CD14-positive monocyte (primary cell): ENCODE results near the gene TAF11L5. TPM values are rescaled to one million over a fixed set of nuclear protein-coding genes. Genes with fewer than 3 reads are reported as not detected.
A peak's percentile ranks its signal among the peaks of the same experiment; 100 is the strongest.
"Not testable (repeated sequence)": the region's sequence is repeated elsewhere in the genome, so short reads cannot be mapped to it uniquely, and the experiment has no call there.

Experiments
- DNase-seq, 3 donors: peaks; one replicate each; pipeline ENCODE4 v3.0.0-alpha.2; 2011 to 2022
- H2AFZ ChIP-seq: 2 replicates; pipeline ENCODE4 v1.6.0; 2012; ENCODE audit warnings: mild to moderate bottlenecking, low read depth, low read length, inconsistent platforms; ENCODE audit not compliant: insufficient read depth, poor library complexity, severe bottlenecking
- H3K27ac ChIP-seq, 2 donors: 1 replicate in 1 of 2; 2 replicates in 1 of 2; pipeline ENCODE4 v1.5.1; 2012 to 2013; ENCODE audit warnings: low read length in 2 of 2, control low read depth in 1 of 2, inconsistent platforms in 1 of 2, low read depth in 1 of 2, mild to moderate bottlenecking in 1 of 2
- H3K27me3 ChIP-seq, 2 donors: one replicate each; pipeline versions ENCODE4 v1.6.0 to v1.6.1; 2011 to 2013; ENCODE audit warnings: low read length in 2 of 2; ENCODE audit not compliant: control insufficient read depth in 2 of 2, insufficient read depth in 2 of 2
- H3K36me3 ChIP-seq, 2 donors: replicated peaks in 1 of 2; 1 replicate in 1 of 2; 2 replicates in 1 of 2; pipeline versions ENCODE4 v1.5.1 to v1.6.1; 2012 to 2013; ENCODE audit warnings: low read length in 2 of 2, control low read depth in 1 of 2, inconsistent platforms in 1 of 2, mild to moderate bottlenecking in 1 of 2; ENCODE audit not compliant: insufficient read depth in 2 of 2, control insufficient read depth in 1 of 2
- H3K4me1 ChIP-seq, 2 donors: 1 replicate in 1 of 2; 2 replicates in 1 of 2; pipeline versions ENCODE4 v1.5.1 to v1.6.1; 2012 to 2013; ENCODE audit warnings: low read length in 2 of 2, control low read depth in 1 of 2, inconsistent platforms in 1 of 2, mild to moderate bottlenecking in 1 of 2, moderate library complexity in 1 of 2; ENCODE audit not compliant: insufficient read depth in 2 of 2, control insufficient read depth in 1 of 2
- H3K4me2 ChIP-seq: replicated peaks from 2 replicates; pipeline ENCODE3; 2012; ENCODE audit warnings: low read length, moderate library complexity, mild to moderate bottlenecking; ENCODE audit not compliant: poor library complexity, severe bottlenecking; ENCODE audit errors: extremely low read depth
- H3K4me3 ChIP-seq, 3 experiments: fragments of 200-600 bp in 1 of 3; sonication (generic) in 1 of 3; replicated peaks in 1 of 3; 1 replicate in 2 of 3; 2 replicates in 1 of 3; pipeline ENCODE4 v1.5.1; 2011 to 2013; ENCODE audit warnings: low read length in 3 of 3, mild to moderate bottlenecking in 3 of 3, control low read depth in 2 of 3, low read depth in 2 of 3, inconsistent platforms in 1 of 3, moderate library complexity in 1 of 3
- H3K79me2 ChIP-seq: 2 replicates; pipeline ENCODE4 v1.6.0; 2012; ENCODE audit warnings: mild to moderate bottlenecking, control low read depth, inconsistent platforms, low read length, moderate library complexity; ENCODE audit not compliant: insufficient read depth
- H3K9ac ChIP-seq: 2 replicates; pipeline ENCODE4 v1.6.0; 2017; ENCODE audit warnings: low read length, mild to moderate bottlenecking; ENCODE audit not compliant: insufficient read depth, poor library complexity, severe bottlenecking
- H3K9me3 ChIP-seq, 2 donors: replicated peaks in 1 of 2; 1 replicate in 1 of 2; 2 replicates in 1 of 2; pipeline versions ENCODE4 v1.5.1 to v1.6.1; 2012 to 2013; ENCODE audit warnings: low read length in 2 of 2, control low read depth in 1 of 2; ENCODE audit not compliant: control insufficient read depth in 1 of 2, insufficient read depth in 1 of 2
- H4K20me1 ChIP-seq: 2 replicates; pipeline ENCODE4 v1.6.0; 2012; ENCODE audit warnings: mild to moderate bottlenecking, low read length, control low read depth, moderate library complexity; ENCODE audit not compliant: insufficient read depth
- H3K27ac Mint-ChIP-seq, 7 donors: one replicate each; pipeline ENCODE4 v1.8.0; 2020; ENCODE audit warnings: mild to moderate bottlenecking in 7 of 7, mixed read lengths in 7 of 7, moderate library complexity in 6 of 7, inconsistent platforms in 2 of 7
- H3K27me3 Mint-ChIP-seq, 3 donors: one replicate each; pipeline ENCODE4 v1.8.0; 2021 to 2022; ENCODE audit warnings: low read depth in 3 of 3, mild to moderate bottlenecking in 3 of 3, mixed read lengths in 3 of 3, moderate library complexity in 3 of 3, inconsistent platforms in 1 of 3
- H3K36me3 Mint-ChIP-seq, 2 donors: one replicate each; pipeline ENCODE4 v1.8.0; 2020; ENCODE audit warnings: mixed read lengths in 2 of 2, inconsistent platforms in 1 of 2, mild to moderate bottlenecking in 1 of 2
- H3K4me1 Mint-ChIP-seq: one replicate; pipeline ENCODE4 v1.8.0; 2020; ENCODE audit warnings: mild to moderate bottlenecking, mixed read lengths
- H3K4me3 Mint-ChIP-seq, 2 donors: one replicate each; pipeline ENCODE4 v1.8.0; 2020; ENCODE audit warnings: mild to moderate bottlenecking in 2 of 2, mixed read lengths in 2 of 2, moderate library complexity in 1 of 2
- H3K9me3 Mint-ChIP-seq, 7 donors: one replicate each; pipeline ENCODE4 v1.8.0; 2020 to 2022; ENCODE audit warnings: mixed read lengths in 7 of 7, mild to moderate bottlenecking in 6 of 7, moderate library complexity in 6 of 7, inconsistent platforms in 2 of 7
- WGBS: methylation state at CpG from one replicate; pipeline ENCODE4 v1.1.5; 2013; ENCODE audit warnings: missing lambda C conversion rate; ENCODE audit not compliant: insufficient coverage; 5-methylcytosine and 5-hydroxymethylcytosine counted together
- intact Hi-C, 2 donors: fragments of 100-400 bp; cut with micrococcal nuclease; formaldehyde crosslinking; loops; one replicate each; pipeline versions ENCODE4 v1.15.0 to v1.15.1; 2023
- polyA plus RNA-seq, 3 donors: library from polyadenylated mRNA; depleted of rRNA in 1 of 3; unstranded in 2 of 3; stranded (reverse) in 1 of 3; fragments of 300-500 nt in 2 of 3; fragments of >200 nt in 1 of 3; fragmentation: Illumina TruSeq in 2 of 3; gene quantifications; 1 replicate in 2 of 3; 2 replicates in 1 of 3; pipeline ENCODE4 v1.2.3, GENCODE V29; 2012 to 2021
- TF ChIP-seq, protein P1 (sequence below): fragments of 200-600 bp; IDR thresholded peaks from one replicate; pipeline ENCODE4 v1.8.0; 2022; ENCODE audit warnings: antibody characterized with exemption, mild to moderate bottlenecking

The TAF11L5 gene
- polyA plus RNA-seq, 3 donors: not detected

GRCh38 chr5:17511775-17512325 is 13.2 kb upstream of the TAF11L5 start:
- no peaks in the 10 kb centered on the region for H3K27me3 ChIP-seq
- H4K20me1 ChIP-seq: no peaks in the 10 kb centered on the region
- no peaks in the 10 kb centered on the region for H3K4me1 Mint-ChIP-seq
- no peak overlapping the region for H3K4me3 ChIP-seq
- H3K79me2 ChIP-seq: no peaks in the 10 kb centered on the region
- peak overlapping the region in 1 of 7 donors; percentile 49 for H3K27ac Mint-ChIP-seq
- H3K9me3 Mint-ChIP-seq: peaks cover 0 to 11% (median 0%) of the 10 kb centered on the region in 7 donors
- H3K27ac ChIP-seq: no peak overlapping the region
- DNase-seq: no peak
- 91% methylated on average over 17 of the region's 17 CpGs for WGBS
- H3K4me3 Mint-ChIP-seq: no peak overlapping the region
- intact Hi-C loops: no loop called here
- H3K9me3 ChIP-seq: no peaks in the 10 kb centered on the region
- H3K4me2 ChIP-seq: no peak overlapping the region
- H3K36me3 ChIP-seq: no peaks in the 10 kb centered on the region
- H3K9ac ChIP-seq: no peak overlapping the region
- no peaks in the 10 kb centered on the region for H3K36me3 Mint-ChIP-seq
- TF ChIP-seq, protein P1, sequence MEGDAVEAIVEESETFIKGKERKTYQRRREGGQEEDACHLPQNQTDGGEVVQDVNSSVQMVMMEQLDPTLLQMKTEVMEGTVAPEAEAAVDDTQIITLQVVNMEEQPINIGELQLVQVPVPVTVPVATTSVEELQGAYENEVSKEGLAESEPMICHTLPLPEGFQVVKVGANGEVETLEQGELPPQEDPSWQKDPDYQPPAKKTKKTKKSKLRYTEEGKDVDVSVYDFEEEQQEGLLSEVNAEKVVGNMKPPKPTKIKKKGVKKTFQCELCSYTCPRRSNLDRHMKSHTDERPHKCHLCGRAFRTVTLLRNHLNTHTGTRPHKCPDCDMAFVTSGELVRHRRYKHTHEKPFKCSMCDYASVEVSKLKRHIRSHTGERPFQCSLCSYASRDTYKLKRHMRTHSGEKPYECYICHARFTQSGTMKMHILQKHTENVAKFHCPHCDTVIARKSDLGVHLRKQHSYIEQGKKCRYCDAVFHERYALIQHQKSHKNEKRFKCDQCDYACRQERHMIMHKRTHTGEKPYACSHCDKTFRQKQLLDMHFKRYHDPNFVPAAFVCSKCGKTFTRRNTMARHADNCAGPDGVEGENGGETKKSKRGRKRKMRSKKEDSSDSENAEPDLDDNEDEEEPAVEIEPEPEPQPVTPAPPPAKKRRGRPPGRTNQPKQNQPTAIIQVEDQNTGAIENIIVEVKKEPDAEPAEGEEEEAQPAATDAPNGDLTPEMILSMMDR: no peak
- H3K27me3 Mint-ChIP-seq: peaks cover 0 to 1% (median 0%) of the 10 kb centered on the region in 3 donors
- H2AFZ ChIP-seq: no peak overlapping the region
- no peaks in the 10 kb centered on the region for H3K4me1 ChIP-seq

DNA sequence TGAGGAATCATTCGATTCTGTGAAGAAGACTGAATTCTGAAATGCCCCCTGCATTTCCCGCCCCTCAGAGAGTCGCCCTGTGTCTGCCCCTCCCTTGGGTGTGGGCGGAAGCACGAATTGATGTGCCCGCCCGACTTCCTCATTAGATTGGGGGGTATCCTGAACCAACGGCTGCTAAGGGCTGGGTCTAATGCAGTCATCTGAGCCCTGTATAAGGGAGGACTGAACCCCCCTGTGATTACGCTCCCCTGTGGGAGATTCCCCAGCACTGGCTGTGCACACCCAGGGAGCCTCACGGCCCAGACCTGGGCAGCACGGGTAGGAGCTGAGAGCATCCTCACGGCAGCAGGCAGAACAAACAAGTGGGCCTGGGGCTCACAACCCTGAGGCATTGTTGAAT is 7.5 kb upstream of the TAF11L5 start:
- H3K27ac Mint-ChIP-seq, H3K4me1 Mint-ChIP-seq, H3K9me3 ChIP-seq, H3K36me3 Mint-ChIP-seq, H2AFZ ChIP-seq, H3K4me2 ChIP-seq, H3K9me3 Mint-ChIP-seq, DNase-seq, H4K20me1 ChIP-seq, H3K27ac ChIP-seq, H3K4me3 Mint-ChIP-seq, H3K36me3 ChIP-seq, H3K27me3 ChIP-seq, H3K9ac ChIP-seq, H3K4me1 ChIP-seq, H3K4me3 ChIP-seq, intact Hi-C loops, H3K27me3 Mint-ChIP-seq, H3K79me2 ChIP-seq: not testable (repeated sequence)
- WGBS: 94% methylated on average over 4 of the region's 12 CpGs

GRCh38 chr5:17518067-17518466 is 7.0 kb upstream of the TAF11L5 start, which contains the start of gene TAF11L3:
TAF11L3 (plus strand) TSS chr5:17518367.
- H3K27me3 Mint-ChIP-seq, H3K36me3 Mint-ChIP-seq, H3K79me2 ChIP-seq, H3K36me3 ChIP-seq, intact Hi-C loops, H3K27me3 ChIP-seq, H3K4me3 ChIP-seq, H3K9me3 ChIP-seq, DNase-seq, H3K27ac ChIP-seq, H3K4me2 ChIP-seq, H3K9ac ChIP-seq, H3K9me3 Mint-ChIP-seq, H4K20me1 ChIP-seq, H3K4me1 Mint-ChIP-seq, H2AFZ ChIP-seq, H3K27ac Mint-ChIP-seq, H3K4me3 Mint-ChIP-seq, H3K4me1 ChIP-seq: not testable (repeated sequence)
- WGBS: no CpG with 5 or more reads among the region's 15 CpGs

DNA sequence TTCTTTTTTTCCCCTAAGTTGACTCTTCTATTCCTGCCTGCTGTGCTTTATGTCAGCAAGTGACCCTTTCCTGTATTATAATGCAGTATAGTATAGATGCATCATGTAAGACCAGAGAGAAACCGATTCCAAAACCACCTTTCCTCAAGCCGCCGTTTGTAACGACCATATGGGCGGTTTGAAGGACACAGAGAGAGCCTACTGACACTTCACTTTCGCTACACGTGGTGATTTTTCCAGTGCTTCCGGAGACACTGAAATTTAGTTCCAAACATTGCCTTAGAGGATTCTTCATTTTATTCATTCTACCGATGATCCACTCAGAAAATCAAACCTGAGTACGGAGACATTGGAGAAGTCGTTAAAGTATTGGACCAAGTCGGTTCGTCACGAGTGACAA is 5.5 kb upstream of the TAF11L5 start:
- H3K4me1 Mint-ChIP-seq, H3K4me1 ChIP-seq, H3K9me3 ChIP-seq, H3K36me3 ChIP-seq, H3K4me3 ChIP-seq, DNase-seq, H3K27ac ChIP-seq, H3K9me3 Mint-ChIP-seq, H3K4me2 ChIP-seq, H3K27ac Mint-ChIP-seq, H3K4me3 Mint-ChIP-seq, H3K79me2 ChIP-seq, H2AFZ ChIP-seq, H4K20me1 ChIP-seq, H3K27me3 Mint-ChIP-seq, H3K36me3 Mint-ChIP-seq, intact Hi-C loops, H3K9ac ChIP-seq, H3K27me3 ChIP-seq: not testable (repeated sequence)
- no CpG with 5 or more reads among the region's 14 CpGs for WGBS
